Keratinocyte (primary cell): Measurements from ENCODE around the gene ID1. TPM values are rescaled to one million over a fixed set of nuclear protein-coding genes. Genes with fewer than 3 reads are reported as not detected.

Source experiments
- DNase-seq: peaks from one replicate; pipeline ENCODE4 v3.0.0-alpha.2; 2011; ENCODE audit warnings: low read depth, missing footprints, low spot score
- FAIRE-seq: peaks from 2 replicates; lab custom pipeline; 2011; peaks lifted over from hg19 to GRCh38; lab: Jason Lieb, UNC
- H2AFZ ChIP-seq: 2 replicates; pipeline ENCODE4 v1.6.0; 2012; ENCODE audit warnings: low read length, control low read depth, inconsistent platforms; ENCODE audit not compliant: control insufficient read depth
- H3K27ac ChIP-seq: 2 replicates; pipeline ENCODE4 v1.5.1; 2011; ENCODE audit warnings: low read length; ENCODE audit not compliant: control insufficient read depth, insufficient read depth
- H3K27me3 ChIP-seq: 3 replicates; pipeline ENCODE4 v1.6.0; 2011; ENCODE audit warnings: low read length; ENCODE audit not compliant: control insufficient read depth, insufficient read depth; ENCODE audit errors: extremely low read depth
- H3K36me3 ChIP-seq, 2 experiments: 2 replicates in 1 of 2; 3 replicates in 1 of 2; pipeline ENCODE4 v1.5.1; 2011; ENCODE audit warnings: low read length in 2 of 2, mild to moderate bottlenecking in 1 of 2; ENCODE audit not compliant: control insufficient read depth in 2 of 2, insufficient read depth in 2 of 2; ENCODE audit errors: extremely low read depth in 1 of 2
- H3K4me1 ChIP-seq: 3 replicates; pipeline ENCODE4 v1.5.1; 2011; ENCODE audit warnings: low read length; ENCODE audit not compliant: control insufficient read depth, insufficient read depth; ENCODE audit errors: extremely low read depth
- H3K4me2 ChIP-seq: 3 replicates; pipeline ENCODE4 v1.6.0; 2011; ENCODE audit warnings: low read depth, low read length; ENCODE audit not compliant: control insufficient read depth, insufficient read depth; ENCODE audit errors: extremely low read depth
- H3K4me3 ChIP-seq, 3 experiments: fragments of 200-600 bp in 1 of 3; sonication (generic) in 1 of 3; 2 replicates in 2 of 3; 3 replicates in 1 of 3; pipeline ENCODE4 v1.5.1; 2011 to 2016; ENCODE audit warnings: low read length in 3 of 3, mild to moderate bottlenecking in 3 of 3, control low read depth in 2 of 3, inconsistent platforms in 1 of 3, low read depth in 1 of 3, mixed read lengths in 1 of 3, mixed run types in 1 of 3, moderate library complexity in 1 of 3; ENCODE audit not compliant: control insufficient read depth in 2 of 3, insufficient read depth in 2 of 3; ENCODE audit errors: extremely low read depth in 1 of 3
- H3K79me2 ChIP-seq: 2 replicates; pipeline ENCODE4 v1.6.0; 2012; ENCODE audit warnings: low read length; ENCODE audit not compliant: control insufficient read depth, insufficient read depth
- H3K9ac ChIP-seq: 3 replicates; pipeline ENCODE4 v1.6.0; 2011; ENCODE audit warnings: low read length; ENCODE audit not compliant: control insufficient read depth, insufficient read depth; ENCODE audit errors: extremely low read depth
- H3K9me1 ChIP-seq: 3 replicates; pipeline ENCODE4 v1.6.0; 2011; ENCODE audit warnings: low read length; ENCODE audit not compliant: control insufficient read depth, insufficient read depth; ENCODE audit errors: extremely low read depth
- H3K9me3 ChIP-seq: 2 replicates; pipeline ENCODE4 v1.5.1; 2012; ENCODE audit warnings: low read depth, low read length; ENCODE audit not compliant: control insufficient read depth
- H4K20me1 ChIP-seq: 3 replicates; pipeline ENCODE4 v1.6.0; 2011; ENCODE audit warnings: low read length; ENCODE audit not compliant: control insufficient read depth, insufficient read depth; ENCODE audit errors: extremely low read depth
- EZH2 ChIP-seq: IDR thresholded peaks from one replicate; pipeline ENCODE4 v1.6.1; 2012; ENCODE audit warnings: inconsistent platforms, mild to moderate bottlenecking, low read length, moderate library complexity
- dilution Hi-C: fragments of 300-500 bp; cut with MboI; formaldehyde crosslinking; loops from one replicate; pipeline ENCODE4 v1.7.0; 2020; ENCODE audit warnings: low sequenced_read_pairs; ENCODE audit not compliant: extremely low pct_ligation_motif_present
- polyA plus RNA-seq, 5 experiments: library from polyadenylated mRNA; depleted of rRNA in 3 of 5; stranded (reverse) in 3 of 5; stranded (forward) in 1 of 5; unstranded in 1 of 5; fragments of >200 nt; gene quantifications; 1 replicate in 1 of 5; 2 replicates in 3 of 5; 3 replicates in 1 of 5; pipeline versions ENCODE4 v1.2.1 to v1.2.3, GENCODE V29; 2011 to 2012; ENCODE audit warnings: missing spikeins in 2 of 5, low read depth in 1 of 5, low replicate concordance in 1 of 5
- TF ChIP-seq, protein P1 (sequence below), 3 experiments: IDR thresholded peaks in 1 of 3; conservative IDR thresholded peaks in 1 of 3; optimal IDR thresholded peaks in 1 of 3; 2 replicates in 2 of 3; 3 replicates in 1 of 3; pipeline versions ENCODE3 to v1.5.1; 2011; ENCODE audit warnings: low read length in 3 of 3, mild to moderate bottlenecking in 3 of 3, moderate library complexity in 2 of 3, control low read depth in 1 of 3, inconsistent platforms in 1 of 3; ENCODE audit not compliant: insufficient read depth in 2 of 3; ENCODE audit errors: extremely low read depth in 1 of 3

The ID1 gene
- polyA plus RNA-seq, 1 donor (not counting 4 experiments of a cell fraction or from before 2014, with no cell fraction given) = 24.4 TPM

DNA sequence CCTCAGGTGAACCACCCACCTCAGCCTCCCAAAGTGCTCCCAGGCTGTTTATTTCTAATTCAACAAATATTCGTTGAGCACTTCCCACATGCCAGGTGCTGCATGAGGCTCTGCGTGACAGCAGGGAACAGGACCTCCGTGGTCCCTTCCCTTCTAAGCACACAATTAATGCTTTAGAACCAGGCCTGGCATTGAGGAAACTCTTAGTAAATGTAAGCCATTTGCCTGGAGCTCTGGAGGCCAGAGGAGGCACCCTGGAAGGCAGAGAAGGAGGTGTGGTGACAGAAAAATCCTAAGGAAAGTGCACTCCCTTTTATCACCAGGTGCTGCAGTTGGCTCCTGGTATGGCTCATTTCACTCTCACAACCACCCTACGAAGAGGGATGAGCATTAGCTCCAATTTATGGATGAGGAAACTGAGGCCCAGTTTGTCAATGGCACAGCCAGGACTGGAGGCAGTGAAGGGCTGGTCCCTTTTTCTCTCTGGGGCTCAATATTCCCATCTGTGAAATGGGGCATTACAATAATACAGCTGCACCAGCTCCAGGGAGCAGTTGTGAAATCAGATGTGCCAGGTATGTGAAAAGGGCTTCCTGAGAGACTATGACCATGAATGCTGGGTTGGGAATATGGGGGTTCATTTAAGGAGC, 8.1 kb upstream of the ID1 start:
- Histone ChIP-seq H3K4me2 (no peak overlapping the region), H3K9ac (no peak overlapping the region), H3K4me3 (no peak overlapping the region), H3K9me3 (no peaks in the 10 kb centered on the region), H3K79me2 (no peaks in the 10 kb centered on the region), H3K27me3 (no peaks in the 10 kb centered on the region), H4K20me1 (no peaks in the 10 kb centered on the region), H3K9me1 (peaks cover 2% of the 10 kb centered on the region), H3K36me3 (no peaks in the 10 kb centered on the region), H2AFZ (no peak overlapping the region), H3K4me1 (peaks cover 29% of the 10 kb centered on the region), H3K27ac (no peak overlapping the region)
- dilution Hi-C loops = no loop called here
- DNase-seq = no peak
- FAIRE-seq = no peak
- TF ChIP-seq, protein P1, sequence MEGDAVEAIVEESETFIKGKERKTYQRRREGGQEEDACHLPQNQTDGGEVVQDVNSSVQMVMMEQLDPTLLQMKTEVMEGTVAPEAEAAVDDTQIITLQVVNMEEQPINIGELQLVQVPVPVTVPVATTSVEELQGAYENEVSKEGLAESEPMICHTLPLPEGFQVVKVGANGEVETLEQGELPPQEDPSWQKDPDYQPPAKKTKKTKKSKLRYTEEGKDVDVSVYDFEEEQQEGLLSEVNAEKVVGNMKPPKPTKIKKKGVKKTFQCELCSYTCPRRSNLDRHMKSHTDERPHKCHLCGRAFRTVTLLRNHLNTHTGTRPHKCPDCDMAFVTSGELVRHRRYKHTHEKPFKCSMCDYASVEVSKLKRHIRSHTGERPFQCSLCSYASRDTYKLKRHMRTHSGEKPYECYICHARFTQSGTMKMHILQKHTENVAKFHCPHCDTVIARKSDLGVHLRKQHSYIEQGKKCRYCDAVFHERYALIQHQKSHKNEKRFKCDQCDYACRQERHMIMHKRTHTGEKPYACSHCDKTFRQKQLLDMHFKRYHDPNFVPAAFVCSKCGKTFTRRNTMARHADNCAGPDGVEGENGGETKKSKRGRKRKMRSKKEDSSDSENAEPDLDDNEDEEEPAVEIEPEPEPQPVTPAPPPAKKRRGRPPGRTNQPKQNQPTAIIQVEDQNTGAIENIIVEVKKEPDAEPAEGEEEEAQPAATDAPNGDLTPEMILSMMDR (optimal IDR thresholded peaks at IDR 0.05 in 1 of 3, IDR thresholded peaks at IDR 0.05 in 1 of 3, conservative IDR thresholded peaks at IDR 0.05 in 1 of 3; ENCODE audit: extremely low read depth in 1 of 3, insufficient read depth in 2 of 3, low read length in 3 of 3) = no peak
- TF ChIP-seq EZH2 = no peak

DNA sequence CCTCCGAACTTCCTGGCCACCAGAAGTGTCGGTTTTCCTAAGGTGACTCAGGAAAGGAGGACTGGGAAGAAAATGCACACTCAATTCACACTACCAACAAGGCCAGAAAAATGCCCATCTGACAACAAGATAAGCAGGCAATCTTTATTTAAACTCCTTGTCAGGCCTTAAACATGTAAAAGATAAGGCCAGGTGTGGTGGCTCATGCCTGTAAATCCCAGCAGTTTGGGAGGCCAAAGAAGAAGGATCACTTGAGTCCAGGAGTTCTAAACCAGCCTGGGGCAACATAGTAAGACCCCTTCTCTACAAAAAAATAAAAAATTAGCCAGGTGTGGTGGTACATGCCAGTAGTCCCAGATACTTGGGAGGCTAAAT, 7.6 kb upstream of the ID1 start:
- H3K27me3 ChIP-seq = no peaks in the 10 kb centered on the region
- H3K27ac ChIP-seq = no peak overlapping the region
- FAIRE-seq (no peak), DNase-seq (no peak)
- no peak overlapping the region for H3K4me2 ChIP-seq
- no peak overlapping the region for H3K9ac ChIP-seq
- H3K9me3 ChIP-seq = no peaks in the 10 kb centered on the region
- no peaks in the 10 kb centered on the region for H3K79me2 ChIP-seq
- H3K9me1 ChIP-seq = peaks cover 2% of the 10 kb centered on the region
- no peaks in the 10 kb centered on the region for H4K20me1 ChIP-seq
- TF ChIP-seq, protein P1 (optimal IDR thresholded peaks at IDR 0.05 in 1 of 3, IDR thresholded peaks at IDR 0.05 in 1 of 3, conservative IDR thresholded peaks at IDR 0.05 in 1 of 3; ENCODE audit: extremely low read depth in 1 of 3, insufficient read depth in 2 of 3, low read length in 3 of 3) = no peak
- TF ChIP-seq EZH2 = no peak
- no peak overlapping the region for H3K4me3 ChIP-seq
- dilution Hi-C loops = no loop called here
- no peak overlapping the region for H2AFZ ChIP-seq
- no peaks in the 10 kb centered on the region for H3K36me3 ChIP-seq
- peaks cover 30% of the 10 kb centered on the region for H3K4me1 ChIP-seq
